ENCODE data around the gene STAG2. TPM values are rescaled to one million over a fixed set of nuclear protein-coding genes. Genes with fewer than 3 reads are reported as not detected.
"Not testable (repeated sequence)": the region's sequence is repeated elsewhere in the genome, so short reads cannot be mapped to it uniquely, and the experiment has no call there.

STAG2 gene
- total and polyA plus RNA-seq, 2 experiments from 2014 or later = 68.8 to 92.8 TPM

- no peaks in the 10 kb centered on the region for H4K20me1 ChIP-seq (replicated peaks; ENCODE audit: insufficient read depth)
- ATAC-seq (no peak), DNase-seq (ENCODE audit: low spot score) (no peak)
- Mint-ChIP-seq H3K4me3 (no peak overlapping the region), H3K27me3 (ENCODE audit: insufficient read depth, low read depth, poor library complexity) (peaks cover 2% of the 10 kb centered on the region), H3K36me3 (ENCODE audit: low read depth) (peaks cover 8% of the 10 kb centered on the region), H3K27ac (no peak overlapping the region), H3K4me1 (peaks cover 10% of the 10 kb centered on the region; the same call in 2 of the 3 replicates), H3K9me3 (peaks cover 17% of the 10 kb centered on the region)
- TF ChIP-seq ZNF331 (CRISPR knock-in tag; IDR thresholded peaks at IDR 0.05; ENCODE audit: low read depth) (no peak), POLR2AphosphoS5 (IDR thresholded peaks at IDR 0.05; ENCODE audit: low read depth) (no peak), ZNF462 (CRISPR knock-in tag; IDR thresholded peaks at IDR 0.05) (no peak), EZH2 (IDR thresholded peaks at IDR 0.05; ENCODE audit: low read depth, unreplicated experiment) (no peak), CTCF (conservative IDR thresholded peaks at IDR 0.05; ENCODE audit: low read depth in 2 of 2) (no peak), STAT1 (IDR thresholded peaks at IDR 0.05; ENCODE audit: unreplicated experiment) (no peak), REST (IDR thresholded peaks at IDR 0.05; ENCODE audit: unreplicated experiment) (no peak), JUNB (IDR thresholded peaks at IDR 0.05; ENCODE audit: unreplicated experiment) (no peak), EZH2phosphoT487 (IDR thresholded peaks at IDR 0.05; ENCODE audit: unreplicated experiment) (no peak)
- no peak overlapping the region for H2AFZ ChIP-seq
- no peaks in the 10 kb centered on the region for H3K9me2 ChIP-seq (ENCODE audit: insufficient read depth)
- no peaks in the 10 kb centered on the region for H3K4me1 ChIP-seq (ENCODE audit: insufficient read depth)
- no peak overlapping the region for H3K4me2 ChIP-seq
- no peak overlapping the region for H3K4me3 ChIP-seq
- no peak overlapping the region for H3K27ac ChIP-seq (ENCODE audit: low read depth)
- no peaks in the 10 kb centered on the region for H3K79me2 ChIP-seq (replicated peaks; ENCODE audit: insufficient read depth)
- no peaks in the 10 kb centered on the region for H3F3A ChIP-seq (replicated peaks; ENCODE audit: low read depth)
- H3K27me3 ChIP-seq (ENCODE audit: insufficient read depth) = no peaks in the 10 kb centered on the region
- no peaks in the 10 kb centered on the region for H3K36me3 ChIP-seq (ENCODE audit: insufficient read depth)
Observed at GRCh38 chrX:123927845-123928244, 33.7 kb upstream of the STAG2 start.

- H3F3A ChIP-seq (replicated peaks; ENCODE audit: low read depth); H3K27ac ChIP-seq (ENCODE audit: low read depth); DNase-seq (ENCODE audit: low spot score); H2AFZ ChIP-seq; H3K4me2 ChIP-seq; H3K4me1 Mint-ChIP-seq; H3K27me3 Mint-ChIP-seq (ENCODE audit: insufficient read depth, low read depth, poor library complexity); H3K4me1 ChIP-seq (ENCODE audit: insufficient read depth); H3K79me2 ChIP-seq (replicated peaks; ENCODE audit: insufficient read depth); H4K20me1 ChIP-seq (replicated peaks; ENCODE audit: insufficient read depth); H3K4me3 Mint-ChIP-seq; H3K9me2 ChIP-seq (ENCODE audit: insufficient read depth); H3K4me3 ChIP-seq; H3K36me3 ChIP-seq (ENCODE audit: insufficient read depth); ATAC-seq; H3K36me3 Mint-ChIP-seq (ENCODE audit: low read depth); H3K27me3 ChIP-seq (ENCODE audit: insufficient read depth); H3K27ac Mint-ChIP-seq: not testable (repeated sequence)
- H3K9me3 Mint-ChIP-seq = peaks cover 21% of the 10 kb centered on the region
Observed at GRCh38 chrX:123932055-123932454, 29.5 kb upstream of the STAG2 start.
